Measurements from ENCODE around the gene GALNT18. TPM values are rescaled to one million over a fixed set of nuclear protein-coding genes. Genes with fewer than 3 reads are reported as not detected.

Gene GALNT18
- total RNA-seq, 3 donors from 2014 or later, result 14.7 to 25.9 (median 16.4) TPM

GRCh38 chr11:11531131-11531908 lies 90.5 kb downstream of the GALNT18 start:
- Histone ChIP-seq H3K27ac (no peak overlapping the region), H3K4me1 (no peaks in the 10 kb centered on the region)
- DNase-seq (ENCODE audit: low spot score in 2 of 2), result no peak

DNA sequence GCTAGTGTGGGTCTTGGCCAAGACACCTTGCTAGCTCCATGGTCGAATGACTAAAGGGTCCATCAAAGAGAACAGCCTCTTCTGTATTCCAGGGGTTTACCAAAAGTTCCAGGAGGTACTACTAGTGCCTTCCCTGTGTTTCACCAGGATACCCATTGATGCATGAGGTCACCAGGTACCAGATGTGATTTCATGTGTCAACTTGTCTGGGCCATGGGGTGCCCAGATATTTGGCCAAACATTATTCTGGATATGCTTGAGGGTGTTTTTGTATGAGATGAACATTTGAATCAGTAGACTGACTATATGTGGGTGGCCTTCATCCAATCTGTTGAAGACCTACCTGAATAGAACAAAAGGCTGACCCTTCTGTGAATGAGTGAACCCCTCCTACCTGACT lies 92.8 kb downstream of the GALNT18 start:
- H3K36me3 ChIP-seq, result no peaks in the 10 kb centered on the region
- DNase-seq (ENCODE audit: low spot score in 2 of 2), result no peak
- H3K27me3 ChIP-seq, result no peaks in the 10 kb centered on the region
- no peak overlapping the region for H3K4me3 ChIP-seq
- H3K27ac ChIP-seq, result no peak overlapping the region
- TF ChIP-seq POLR2A (IDR thresholded peaks at IDR 0.05), result no peak
- TF ChIP-seq POLR2AphosphoS5 (IDR thresholded peaks at IDR 0.05), result no peak
- no peak for TF ChIP-seq CTCF (IDR thresholded peaks at IDR 0.05)
- H3K4me1 ChIP-seq, result no peaks in the 10 kb centered on the region
- intact Hi-C loops (cut with DNase I; ENCODE audit: low total_unique reads), result no loop called here
- no peaks in the 10 kb centered on the region for H3K9me3 ChIP-seq

More at GRCh38 chr11:11531131-11531908, 90.5 kb downstream of the GALNT18 start:
- Histone ChIP-seq H3K4me3 (no peak overlapping the region), H3K27me3 (no peaks in the 10 kb centered on the region), H3K9me3 (no peaks in the 10 kb centered on the region), H3K36me3 (no peaks in the 10 kb centered on the region)
- intact Hi-C loops (cut with DNase I; ENCODE audit: low total_unique reads), result no loop called here
- TF ChIP-seq CTCF (IDR thresholded peaks at IDR 0.05) (no peak), POLR2AphosphoS5 (IDR thresholded peaks at IDR 0.05) (no peak), POLR2A (IDR thresholded peaks at IDR 0.05) (no peak)

DNA sequence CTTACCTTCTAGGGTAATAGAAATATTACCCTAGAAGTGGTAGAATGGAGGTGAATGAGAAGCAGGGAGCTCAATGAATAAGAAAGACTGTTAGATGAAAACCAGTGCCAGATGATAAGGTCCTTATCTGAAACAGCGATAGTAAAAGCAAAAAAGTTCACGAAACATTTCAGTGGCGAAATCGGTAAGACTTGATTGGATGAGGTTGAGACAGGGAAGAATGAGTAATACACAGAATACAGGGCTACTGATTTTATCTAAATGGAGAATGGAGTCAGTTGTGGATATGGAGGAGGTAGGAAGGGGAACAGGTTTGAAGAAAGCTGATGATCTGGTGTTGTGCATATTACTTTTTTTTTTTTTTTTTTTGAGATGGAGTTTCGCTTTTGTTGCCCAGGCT lies 96.5 kb downstream of the GALNT18 start:
- Histone ChIP-seq H3K9me3 (no peaks in the 10 kb centered on the region), H3K4me1 (no peaks in the 10 kb centered on the region), H3K4me3 (no peak overlapping the region), H3K27me3 (no peaks in the 10 kb centered on the region), H3K27ac (no peak overlapping the region), H3K36me3 (no peaks in the 10 kb centered on the region)
- TF ChIP-seq POLR2AphosphoS5 (IDR thresholded peaks at IDR 0.05) (no peak), CTCF (IDR thresholded peaks at IDR 0.05) (no peak), POLR2A (IDR thresholded peaks at IDR 0.05) (no peak)
- intact Hi-C loops (cut with DNase I; ENCODE audit: low total_unique reads), result no loop called here
- no peak for DNase-seq (ENCODE audit: low spot score in 2 of 2)

- Histone ChIP-seq H3K36me3 (no peaks in the 10 kb centered on the region), H3K27ac (no peak overlapping the region), H3K4me3 (no peak overlapping the region), H3K4me1 (no peaks in the 10 kb centered on the region), H3K27me3 (no peaks in the 10 kb centered on the region), H3K9me3 (no peaks in the 10 kb centered on the region)
- intact Hi-C loops (cut with DNase I; ENCODE audit: low total_unique reads), result no loop called here
- no peak for DNase-seq (ENCODE audit: low spot score in 2 of 2)
- TF ChIP-seq CTCF (IDR thresholded peaks at IDR 0.05), result no peak
- no peak for TF ChIP-seq POLR2AphosphoS5 (IDR thresholded peaks at IDR 0.05)
- no peak for TF ChIP-seq POLR2A (IDR thresholded peaks at IDR 0.05)
These were observed 97.3 kb downstream of the GALNT18 start for GRCh38 chr11:11524436-11525061.

DNA sequence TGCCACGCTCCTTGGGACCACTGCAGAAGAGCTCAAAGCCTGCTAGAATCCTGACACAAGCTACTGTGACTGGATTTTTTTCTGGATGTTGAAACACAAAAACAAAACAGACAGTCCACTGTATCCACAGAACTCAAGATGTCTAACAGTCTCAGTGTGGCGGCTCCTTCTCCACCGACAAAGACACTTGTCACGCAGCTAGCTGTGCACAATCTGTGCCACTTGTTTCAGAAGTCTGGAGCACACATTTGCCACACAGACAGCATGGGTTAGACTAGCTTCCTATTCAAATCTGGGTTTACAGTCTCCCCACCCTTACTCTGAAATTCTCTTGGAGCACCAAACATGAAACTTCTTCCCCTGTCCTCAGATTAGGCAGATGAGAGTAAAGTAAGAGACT lies 99.2 kb downstream of the GALNT18 start:
- H3K4me1 ChIP-seq, result no peaks in the 10 kb centered on the region
- intact Hi-C loops (cut with DNase I; ENCODE audit: low total_unique reads), result no loop called here
- H3K4me3 ChIP-seq, result no peak overlapping the region
- H3K9me3 ChIP-seq, result no peaks in the 10 kb centered on the region
- H3K27me3 ChIP-seq, result no peaks in the 10 kb centered on the region
- DNase-seq (ENCODE audit: low spot score in 2 of 2), result no peak
- H3K36me3 ChIP-seq, result no peaks in the 10 kb centered on the region
- no peak overlapping the region for H3K27ac ChIP-seq
- TF ChIP-seq CTCF (IDR thresholded peaks at IDR 0.05), result no peak
- TF ChIP-seq POLR2AphosphoS5 (IDR thresholded peaks at IDR 0.05), result no peak

Measured in breast epithelium (tissue), 4 donors.